Measurements from ENCODE around the gene LIN54.

DNA sequence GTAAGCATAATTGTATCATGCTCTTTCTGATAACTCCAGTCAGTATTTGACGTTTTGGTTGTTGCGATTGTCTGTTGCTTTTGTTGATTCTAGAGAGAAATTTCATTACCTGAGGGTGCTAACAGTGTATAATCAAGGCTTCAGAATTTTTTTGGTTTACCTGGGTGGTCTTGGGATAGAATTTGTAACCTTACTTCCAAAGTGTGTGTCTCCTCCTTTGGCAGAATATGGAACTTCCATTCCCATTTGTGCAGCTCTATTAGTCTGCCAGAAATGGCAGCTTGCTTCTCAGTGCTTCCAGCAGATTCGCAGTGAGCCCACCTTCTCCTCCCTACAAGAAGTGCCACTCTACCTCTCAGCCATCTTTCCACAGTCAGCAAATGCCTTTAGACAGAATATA, 29.6 kb upstream of the LIN54 start:
- TF ChIP-seq YY1 (IDR thresholded peaks at IDR 0.05; ENCODE audit: insufficient read depth, insufficient read length) (no peak), ZNF274 (IDR thresholded peaks at IDR 0.05; ENCODE audit: low read depth, low read length) (no peak)
